Measurements from ENCODE around the gene RIBC2. TPM values are rescaled to one million over a fixed set of nuclear protein-coding genes. Genes with fewer than 3 reads are reported as not detected.
"Not testable (repeated sequence)": the region's sequence is repeated elsewhere in the genome, so short reads cannot be mapped to it uniquely, and the experiment has no call there.

The RIBC2 gene
- polyA plus RNA-seq, 1 donor: 7.0 TPM

DNA sequence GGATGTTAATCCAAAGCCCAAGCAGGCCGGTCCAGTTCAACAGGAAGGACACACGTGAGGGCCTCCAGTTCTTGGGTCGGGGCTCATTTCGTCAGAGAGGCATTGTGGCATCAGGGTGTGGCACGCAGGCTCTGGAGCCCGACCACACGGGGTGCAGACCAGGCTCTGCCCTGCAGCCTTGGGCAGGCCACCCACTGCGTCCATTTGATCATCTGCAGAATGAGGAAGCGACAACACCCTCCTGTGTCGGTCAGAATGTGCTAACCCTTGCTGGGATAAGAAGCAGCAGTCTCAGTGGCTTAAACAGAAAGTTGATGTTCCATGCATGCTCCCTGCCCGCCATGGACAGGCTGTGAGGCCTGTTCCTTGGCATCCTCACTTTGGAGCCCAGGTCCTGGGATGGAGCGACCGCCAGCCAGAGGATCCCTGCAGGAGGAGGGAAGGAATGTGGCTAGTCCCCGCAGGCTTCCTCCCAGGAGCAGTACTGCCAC lies 10.8 kb downstream of the RIBC2 start:
- DNase-seq: no peak

DNA sequence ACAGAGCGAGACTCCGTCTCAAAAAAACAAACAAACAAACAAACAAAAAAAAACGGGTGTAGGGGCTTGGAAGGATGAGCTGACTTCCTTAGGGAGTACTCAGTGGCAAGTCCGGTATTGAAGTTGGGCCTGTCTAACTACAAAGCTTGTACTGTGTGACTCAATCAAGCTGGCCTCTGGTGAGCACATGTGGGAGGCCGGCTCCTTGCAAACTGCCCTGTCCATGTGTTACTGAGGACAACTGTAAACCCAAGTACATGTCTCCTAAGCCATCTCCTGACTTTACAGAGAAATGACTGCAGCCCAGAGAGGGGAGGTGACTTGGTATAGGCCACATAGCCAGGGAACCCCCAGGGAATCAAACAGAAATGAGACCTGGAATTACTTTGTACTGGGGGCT lies 11.6 kb downstream of the RIBC2 start:
- no peak for DNase-seq

DNA sequence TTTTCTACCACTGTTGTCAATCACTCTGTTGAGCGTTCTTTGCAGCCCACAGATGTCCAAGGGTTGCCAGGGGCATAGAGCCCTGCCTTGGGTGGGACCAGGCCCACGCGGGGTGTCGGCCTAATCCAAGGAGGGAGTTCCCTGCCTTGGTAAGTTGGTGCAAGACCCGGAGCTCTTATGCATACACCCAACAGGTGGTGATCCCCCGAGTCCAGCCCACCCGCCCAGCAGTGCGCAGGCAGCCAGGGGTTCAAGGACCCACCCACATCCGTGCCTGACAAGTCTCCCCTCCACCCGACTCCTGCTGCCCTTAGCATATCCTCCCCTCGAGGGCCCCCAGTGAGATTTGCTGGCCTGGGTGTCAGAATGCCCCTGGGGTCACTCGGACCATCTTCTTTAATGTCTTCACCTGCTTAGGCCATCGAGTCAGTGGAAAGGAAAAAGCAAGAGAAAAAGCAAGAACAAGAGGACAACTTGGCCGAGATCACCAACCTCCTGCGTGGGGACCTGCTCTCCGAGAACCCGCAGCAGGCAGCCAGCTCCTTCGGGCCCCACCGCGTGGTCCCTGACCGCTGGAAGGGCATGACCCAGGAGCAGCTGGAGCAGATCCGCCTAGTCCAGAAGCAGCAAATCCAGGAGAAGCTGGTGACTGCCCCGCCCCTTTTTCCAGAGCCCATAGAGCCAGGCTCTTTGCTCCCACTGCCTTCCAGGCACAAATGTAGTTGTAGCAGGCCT lies 12.2 kb downstream of the RIBC2 start:
- DNase-seq: no peak

DNA sequence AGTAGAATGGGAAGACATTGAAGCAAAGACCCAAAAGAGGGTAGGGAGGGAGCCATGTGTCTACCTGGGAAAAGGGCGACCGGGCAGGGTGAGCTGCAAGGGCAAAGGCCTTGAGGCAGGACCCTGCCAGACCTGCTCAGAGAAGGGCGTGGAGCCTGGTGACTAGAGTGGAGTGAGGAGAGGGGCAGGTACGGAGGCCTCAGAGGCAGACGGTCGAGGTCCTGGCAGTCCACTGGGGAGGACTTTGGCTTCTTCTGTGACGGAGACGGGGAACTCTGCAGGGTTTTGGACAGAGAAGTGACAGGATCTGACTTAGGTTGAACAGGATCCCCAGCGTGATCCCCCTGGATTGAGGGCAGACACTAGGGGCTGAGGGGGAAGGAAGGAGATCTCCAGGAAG lies 12.9 kb downstream of the RIBC2 start:
- no peak for DNase-seq

DNA sequence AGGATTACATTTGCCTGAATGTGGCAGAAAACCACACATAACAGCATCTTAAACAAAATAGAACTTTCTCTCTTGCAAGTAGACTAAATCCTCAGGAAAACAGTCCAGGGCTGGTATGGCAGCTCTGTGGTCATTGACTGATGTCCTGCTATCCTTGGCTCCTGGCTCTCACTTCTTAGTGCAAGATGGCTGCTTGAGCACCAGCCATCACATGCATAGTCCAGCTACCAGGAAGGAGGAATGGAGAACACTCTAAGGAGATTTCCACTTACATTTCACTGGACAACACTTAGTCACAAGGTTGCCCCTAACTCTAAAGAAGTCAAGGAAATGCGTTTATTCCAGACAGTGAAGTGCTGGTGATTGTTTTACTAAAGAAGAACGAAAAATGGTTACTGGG lies 13.6 kb downstream of the RIBC2 start:
- DNase-seq: no peak

- no peak for DNase-seq
Observed at GRCh38 chr22:45428391-45429385, 15.2 kb downstream of the RIBC2 start.

DNA sequence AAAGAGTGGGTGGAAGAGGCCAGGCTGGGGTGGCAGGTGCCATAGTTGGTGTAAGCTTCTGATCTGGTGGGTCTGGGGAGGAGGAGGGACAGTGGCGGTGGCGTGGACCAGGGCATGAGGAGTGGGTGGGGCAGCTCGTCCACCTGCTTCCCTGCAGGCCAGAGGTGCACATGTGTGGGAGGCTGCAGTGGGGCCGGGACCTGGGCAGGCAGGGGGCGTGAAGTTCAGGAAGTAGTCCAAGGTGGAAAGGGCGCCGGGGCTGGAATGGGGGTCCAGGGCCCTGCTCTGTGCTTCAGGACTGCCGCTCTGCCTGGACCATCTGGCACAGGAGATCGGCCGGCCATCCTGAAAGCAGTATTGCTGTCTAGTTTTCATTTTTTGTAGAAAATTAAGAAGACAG lies 15.9 kb downstream of the RIBC2 start:
- DNase-seq: no peak

- no peak for DNase-seq
Observed at GRCh38 chr22:45429981-45430775, 16.7 kb downstream of the RIBC2 start.

DNA sequence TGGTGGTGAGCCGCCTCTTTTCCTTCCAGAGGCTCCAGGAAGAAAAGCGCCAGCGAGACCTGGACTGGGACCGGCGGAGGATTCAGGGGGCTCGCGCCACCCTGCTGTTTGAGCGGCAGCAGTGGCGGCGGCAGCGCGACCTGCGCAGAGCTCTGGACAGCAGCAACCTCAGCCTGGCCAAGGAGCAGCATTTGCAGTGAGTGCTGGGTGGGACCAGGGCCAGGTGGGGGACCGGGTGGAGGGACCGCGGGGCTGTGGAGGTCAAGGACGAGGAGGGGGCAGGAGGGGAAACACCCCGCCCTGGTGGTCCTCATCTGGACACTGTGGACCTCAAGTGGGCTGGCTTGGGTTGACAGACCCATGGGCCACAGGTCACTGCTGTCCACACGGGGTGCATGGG lies 17.4 kb downstream of the RIBC2 start:
- DNase-seq: no peak

DNA sequence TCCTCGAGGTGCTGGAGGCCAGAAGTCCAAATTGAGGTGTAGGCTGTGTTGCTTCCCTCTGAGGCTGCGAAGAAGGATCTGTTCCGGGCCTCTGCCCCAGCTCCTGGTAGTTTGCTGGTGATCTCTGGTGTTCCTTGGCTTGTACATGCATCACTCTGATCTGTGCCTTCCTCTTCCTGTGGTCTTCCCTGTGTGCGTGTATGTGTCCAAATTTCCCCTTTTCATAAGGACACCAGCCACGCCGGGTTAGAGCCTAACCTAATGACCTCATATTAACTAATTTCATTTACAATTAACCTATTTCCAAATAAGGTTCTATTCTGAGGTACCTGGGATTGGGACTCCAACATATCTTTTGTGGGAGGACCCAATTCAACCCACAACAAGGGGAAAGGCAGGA lies 21.5 kb downstream of the RIBC2 start:
- no peak for DNase-seq

DNA sequence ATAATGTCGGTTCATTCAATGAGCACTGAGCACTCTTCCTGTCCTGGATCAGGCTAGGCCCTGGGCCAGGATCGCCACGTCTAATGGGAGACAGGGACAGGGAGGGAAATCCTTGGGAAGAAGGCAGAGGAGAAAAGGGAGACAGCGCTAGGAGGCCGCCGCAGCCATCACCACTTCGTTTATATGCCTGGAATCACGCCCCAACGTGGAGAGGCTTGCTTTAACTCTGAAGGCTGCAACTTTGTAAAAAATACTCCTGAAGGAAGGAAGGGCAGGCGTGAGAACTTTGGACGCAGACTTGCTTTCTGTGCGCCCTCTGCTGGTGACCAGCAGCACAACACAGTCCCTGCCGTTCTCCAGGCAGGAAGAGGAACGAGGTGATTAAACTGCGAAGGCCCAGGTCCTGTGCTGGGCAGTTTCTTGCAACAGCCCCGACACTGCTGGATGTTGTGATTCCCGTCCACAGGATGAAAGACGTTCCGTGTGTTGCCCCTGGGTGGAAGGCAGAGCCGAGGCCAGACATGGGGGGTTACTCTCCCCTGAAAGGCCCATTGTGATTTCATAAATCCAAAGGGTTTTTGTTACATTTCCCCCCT lies 22.1 kb downstream of the RIBC2 start:
- DNase-seq: peak; percentile 88

GRCh38 chr22:45436871-45437517 lies 23.5 kb downstream of the RIBC2 start:
- DNase-seq: not testable (repeated sequence)

GRCh38 chr22:45438336-45438735 lies 24.8 kb downstream of the RIBC2 start:
- no peak for DNase-seq

DNA sequence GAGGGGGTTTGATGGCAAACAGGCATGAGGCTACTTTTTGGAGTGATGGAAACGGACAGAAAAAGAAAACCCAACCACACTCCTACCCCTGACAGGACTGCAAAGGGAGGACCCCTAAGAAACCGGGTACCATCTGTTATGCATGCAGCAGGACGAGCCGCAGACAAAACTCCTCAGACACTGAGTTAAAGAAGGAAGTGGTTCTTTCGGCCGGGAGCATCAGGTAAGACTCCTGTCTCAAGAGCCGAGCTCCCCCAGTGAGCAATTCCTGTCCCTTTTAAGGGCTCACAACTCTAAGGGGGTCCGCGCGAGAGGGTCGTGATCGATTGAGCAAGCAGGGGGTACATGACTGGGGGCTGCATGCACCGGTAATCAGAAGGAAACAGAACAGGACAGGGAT lies 27.2 kb downstream of the RIBC2 start:
- DNase-seq: not testable (repeated sequence)

- DNase-seq: peak; percentile 62
Observed at GRCh38 chr22:45441138-45441537, 27.6 kb downstream of the RIBC2 start.

- no peak for DNase-seq
Observed at GRCh38 chr22:45442116-45442515, 28.6 kb downstream of the RIBC2 start.

GRCh38 chr22:45444168-45444567 lies 30.7 kb downstream of the RIBC2 start:
- no peak for DNase-seq

- no peak for DNase-seq
Observed at GRCh38 chr22:45445031-45445710, 31.7 kb downstream of the RIBC2 start.

DNA sequence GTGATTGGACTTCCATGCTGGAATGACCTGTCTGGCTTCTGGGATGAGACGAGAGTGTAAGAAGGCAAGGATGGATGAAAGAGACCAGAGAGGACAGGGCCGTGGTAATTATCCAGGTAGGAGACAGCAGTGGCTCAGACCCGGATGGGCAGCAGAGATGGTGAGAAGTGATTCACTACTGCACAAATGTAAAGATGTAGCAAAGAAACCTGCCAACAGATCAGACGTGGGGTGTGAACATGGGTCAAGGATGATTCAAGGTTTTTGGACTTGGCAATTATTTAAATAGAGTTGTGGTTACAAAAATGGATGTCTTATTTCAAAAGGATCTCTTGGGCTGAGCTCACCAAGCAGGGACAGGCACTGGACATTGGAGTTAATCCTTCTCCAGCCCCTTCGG lies 32.7 kb downstream of the RIBC2 start:
- DNase-seq: no peak

DNA sequence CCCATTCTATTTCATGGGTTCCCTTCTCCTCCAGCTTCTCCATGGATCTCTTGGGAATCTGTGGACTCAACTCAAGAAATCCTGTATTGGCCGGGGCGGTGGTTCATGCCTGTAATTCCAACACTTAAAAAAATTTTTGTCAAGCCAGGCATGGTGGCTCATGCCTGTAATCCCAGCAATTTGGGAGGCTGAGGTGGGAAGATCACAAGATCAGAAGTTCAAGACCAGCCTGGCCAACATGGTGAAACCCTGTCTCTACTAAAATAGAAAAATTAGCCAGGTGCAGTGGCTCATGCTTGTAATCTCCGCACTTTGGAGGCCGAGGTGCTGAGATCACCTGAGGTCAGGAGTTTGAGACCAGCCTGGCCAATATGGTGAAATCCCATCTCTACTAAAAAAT lies 34.1 kb downstream of the RIBC2 start:
- DNase-seq: not testable (repeated sequence)

DNA sequence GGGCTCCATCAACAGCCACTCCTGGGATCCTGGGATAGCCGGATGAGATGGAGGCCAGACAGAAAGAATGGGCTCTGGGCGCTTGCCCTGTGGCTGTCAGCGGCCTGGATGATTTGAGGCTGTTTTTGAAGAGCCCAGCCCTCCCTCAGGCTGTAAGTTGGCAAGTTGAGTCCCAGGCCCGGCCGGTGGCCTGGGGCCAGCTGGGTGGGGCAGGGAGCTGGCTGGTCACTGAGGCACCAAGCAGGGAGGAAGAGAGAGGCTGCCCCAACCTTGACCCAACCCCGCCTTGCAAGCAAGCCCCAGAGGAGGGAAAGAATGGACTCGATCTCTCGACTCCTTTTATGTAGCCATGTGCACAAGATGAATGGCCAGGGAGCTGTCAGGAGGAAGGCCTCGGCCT lies 34.9 kb downstream of the RIBC2 start:
- no peak for DNase-seq
